GM20431 (cell line): ENCODE measurements around the gene SST.

Source experiments
- in situ Hi-C: fragments of 300-500 bp; cut with MseI, MboI; formaldehyde crosslinking; loops from one replicate; pipeline ENCODE4 v1.15.0; 2020; ENCODE audit warnings: low sequenced_read_pairs; ENCODE audit not compliant: unreplicated experiment

The SST gene

DNA sequence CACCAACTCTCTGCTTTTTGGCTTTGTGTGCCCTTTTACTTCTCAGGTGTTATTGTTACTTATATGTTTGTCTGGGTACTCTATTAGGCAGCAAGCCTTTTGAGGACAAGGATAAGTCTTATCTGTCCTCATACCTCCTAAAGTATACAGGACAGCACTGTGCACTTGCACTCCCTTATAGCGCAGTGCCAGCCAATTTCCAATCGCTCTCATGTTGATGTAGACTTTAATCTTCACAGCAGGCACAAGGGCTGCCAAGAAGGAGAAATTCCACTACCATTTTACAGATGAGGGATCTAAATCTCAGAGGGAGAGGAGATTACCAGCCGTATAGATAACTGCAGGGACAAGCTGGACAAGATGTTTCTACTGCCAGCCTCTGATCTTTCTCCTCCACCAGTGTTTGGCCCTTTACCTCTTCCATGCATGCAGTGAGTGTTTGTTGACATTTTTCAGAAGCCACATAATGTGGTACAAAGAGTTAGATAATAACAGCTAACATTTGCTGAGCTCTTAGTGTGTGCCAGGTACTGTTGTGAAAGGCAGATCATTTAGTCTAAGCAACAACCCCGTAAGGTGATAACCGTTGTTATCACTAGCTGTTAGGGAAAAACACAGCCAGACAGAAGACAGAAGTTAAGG, 30.1 kb downstream of the SST start:
- in situ Hi-C loops = no loop called here

DNA sequence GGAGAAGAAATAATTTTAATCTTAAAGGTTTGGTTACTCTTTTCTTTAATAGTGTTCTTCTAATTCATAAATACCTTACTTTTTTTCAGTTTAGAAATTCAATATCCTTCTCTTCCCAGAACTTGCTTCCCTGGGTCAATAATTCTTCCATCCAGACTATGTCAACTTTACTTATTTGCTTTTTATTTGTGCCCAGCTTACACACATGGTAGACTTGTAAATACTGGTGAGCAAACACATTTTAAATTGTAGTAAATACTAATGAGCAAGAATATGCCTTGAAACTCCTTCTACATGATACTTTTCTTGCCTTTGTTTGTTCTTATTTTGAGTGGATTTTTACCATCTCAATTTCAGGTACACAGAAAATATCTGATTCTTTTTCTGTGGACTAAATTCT, 33.7 kb downstream of the SST start:
- in situ Hi-C loops = no loop called here

- in situ Hi-C loops = no loop called here
Measured at GRCh38 chr3:187630404-187630803, 39.8 kb downstream of the SST start.

- in situ Hi-C loops = no loop called here
Measured at GRCh38 chr3:187629711-187630110, 40.5 kb downstream of the SST start.

DNA sequence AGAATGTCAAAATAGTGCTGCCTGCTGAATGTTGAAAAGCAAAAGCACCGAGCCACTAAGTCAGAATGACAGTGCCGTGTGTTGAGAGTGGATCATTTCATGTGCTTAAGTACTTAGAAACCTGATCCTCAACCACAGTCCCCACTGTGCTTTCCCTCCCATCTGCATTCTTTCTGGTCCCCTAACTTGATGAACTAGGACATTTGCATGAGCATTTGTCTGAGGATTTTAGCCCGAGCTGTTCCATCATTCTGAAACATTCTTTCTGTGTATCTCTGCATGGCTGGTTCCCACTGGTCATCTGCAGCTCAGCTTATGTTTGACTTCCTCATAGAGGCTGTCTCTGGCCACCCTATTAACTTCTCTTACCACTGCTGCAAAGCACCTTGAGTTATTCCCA, 42.0 kb downstream of the SST start:
- in situ Hi-C loops = no loop called here

DNA sequence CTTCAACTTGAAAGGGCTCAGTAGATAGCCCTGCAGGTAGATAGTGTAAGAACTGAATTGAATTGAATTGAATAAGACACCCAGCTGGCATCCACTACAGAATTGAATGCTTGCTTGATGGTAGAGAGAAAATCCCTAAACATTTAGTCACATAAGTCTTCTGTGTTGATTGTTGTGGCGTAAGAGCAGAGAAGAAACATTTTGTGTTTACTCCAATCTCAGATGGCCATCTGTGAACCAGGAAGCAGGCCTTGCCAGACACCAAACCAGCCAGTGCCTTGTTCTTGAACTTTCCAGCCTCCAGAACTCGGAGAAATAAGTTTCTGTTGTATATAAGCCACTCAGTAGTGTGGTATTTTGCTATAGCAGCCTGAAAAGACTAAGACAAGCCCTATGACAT, 43.6 kb downstream of the SST start:
- in situ Hi-C loops = no loop called here

DNA sequence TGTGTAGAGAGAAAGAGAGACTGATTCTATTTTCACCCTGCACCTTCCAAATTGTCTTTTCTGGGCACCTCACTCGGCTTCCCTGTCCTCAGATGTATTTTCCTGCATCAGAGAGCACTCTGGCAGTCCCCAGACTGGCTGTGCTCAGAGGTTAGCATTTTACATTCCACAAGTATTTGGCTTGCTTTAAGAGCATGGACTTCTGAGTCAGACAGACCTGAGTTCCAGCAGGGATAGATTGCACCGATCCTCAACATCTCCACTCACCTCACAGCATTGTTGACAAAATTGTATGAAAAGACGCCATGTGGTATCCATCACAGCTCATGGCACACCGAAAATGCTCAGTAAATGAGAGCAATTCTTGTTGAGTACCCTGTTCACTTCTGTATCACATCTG, 45.6 kb downstream of the SST start:
- in situ Hi-C loops = no loop called here

DNA sequence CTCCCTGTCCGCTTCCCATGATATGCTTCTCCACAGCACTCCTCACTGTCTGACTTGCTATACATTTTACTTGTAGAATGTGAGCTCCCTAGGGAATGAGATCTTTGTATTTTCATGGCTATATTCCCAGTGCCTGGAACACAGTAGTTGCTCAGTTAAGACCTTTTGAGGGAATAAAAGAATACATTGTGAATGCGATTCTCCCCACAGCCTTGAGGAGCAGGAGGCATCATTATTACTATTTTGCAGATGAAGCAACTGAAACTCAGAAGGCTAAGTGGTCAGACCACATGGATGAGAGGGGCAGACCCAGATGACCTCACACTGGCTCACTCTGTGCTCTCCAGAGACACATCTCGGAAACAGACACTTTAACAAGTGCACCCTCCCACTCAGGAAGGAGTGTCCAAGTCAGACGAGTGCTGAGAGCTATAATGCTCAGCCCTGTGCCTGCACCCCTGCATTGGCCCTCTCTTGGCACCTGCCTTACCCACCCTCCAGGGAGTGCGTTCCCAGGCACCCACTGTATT, 46.8 kb downstream of the SST start:
- in situ Hi-C loops = no loop called here

DNA sequence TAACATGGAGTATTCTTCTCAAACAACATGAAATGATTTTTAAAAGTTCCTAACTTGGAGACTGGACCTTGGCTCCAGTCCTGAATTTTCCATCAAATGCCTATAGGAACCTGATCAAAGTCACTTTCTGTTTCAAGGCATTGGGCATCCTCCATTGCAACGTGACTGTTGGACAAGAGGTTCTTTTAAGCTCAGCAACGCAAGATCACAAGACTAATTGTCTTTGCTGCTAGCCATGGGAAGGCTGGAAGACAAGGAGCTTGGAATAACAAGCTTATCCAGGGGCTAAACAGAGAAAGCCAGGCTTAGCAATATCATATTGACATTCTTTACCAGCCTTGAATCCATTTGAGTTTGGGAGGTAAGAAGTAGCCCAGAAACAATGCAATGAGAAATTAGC, 48.3 kb downstream of the SST start:
- in situ Hi-C loops = no loop called here

- in situ Hi-C loops = no loop called here
Measured at GRCh38 chr3:187619461-187619860, 50.7 kb downstream of the SST start.
